Ascending aorta (tissue), 2 donors: ENCODE measurements around the gene LMTK2. TPM values are rescaled to one million over a fixed set of nuclear protein-coding genes. Genes with fewer than 3 reads are reported as not detected.

Experiments
- DNase-seq, 2 donors: peaks; one replicate each; pipeline ENCODE4 v3.0.0-alpha.2; 2019; ENCODE audit warnings: low spot score in 2 of 2
- H3K27ac ChIP-seq, 2 donors: fragments of 200-600 bp; sonication (generic); one replicate each; pipeline ENCODE4 v1.5.1; 2016 to 2017; ENCODE audit warnings: mild to moderate bottlenecking in 1 of 2
- H3K27me3 ChIP-seq: fragments of 200-600 bp; sonication (generic); one replicate; pipeline ENCODE4 v1.5.1; 2017
- H3K36me3 ChIP-seq, 2 donors: fragments of 200-600 bp; sonication (generic); one replicate each; pipeline ENCODE4 v1.5.1; 2016
- H3K4me1 ChIP-seq, 2 donors: fragments of 200-600 bp; sonication (generic); one replicate each; pipeline ENCODE4 v1.5.1; 2016 to 2017; ENCODE audit warnings: mild to moderate bottlenecking in 1 of 2
- H3K4me3 ChIP-seq, 2 donors: fragments of 200-600 bp; sonication (generic); one replicate each; pipeline ENCODE4 v1.5.1; 2016 to 2017; ENCODE audit warnings: mild to moderate bottlenecking in 1 of 2
- H3K9me3 ChIP-seq, 2 donors: fragments of 200-600 bp; sonication (generic); one replicate each; pipeline ENCODE4 v1.5.1; 2016
- intact Hi-C: fragments of 100-400 bp; cut with DNase I; formaldehyde crosslinking; loops from one replicate; pipeline ENCODE4 v1.15.1; 2023
- total RNA-seq: library from RNA; depleted of rRNA; stranded (reverse); fragments of >200 nt; gene quantifications from one replicate; pipeline ENCODE4 v1.1.0, GENCODE V29; 2016
- TF ChIP-seq, protein P1 (sequence below), 3 experiments: fragments of 200-600 bp in 2 of 3; fragments of 450-650 bp in 1 of 3; sonication (generic) in 2 of 3; IDR thresholded peaks; one replicate each; pipeline ENCODE4 v1.5.1; 2016 to 2019; ENCODE audit warnings: antibody characterized with exemption in 3 of 3, mild to moderate bottlenecking in 1 of 3, moderate library complexity in 1 of 3

The LMTK2 gene
- total RNA-seq, 1 donor from 2014 or later, result 11.8 TPM

- TF ChIP-seq, protein P1, sequence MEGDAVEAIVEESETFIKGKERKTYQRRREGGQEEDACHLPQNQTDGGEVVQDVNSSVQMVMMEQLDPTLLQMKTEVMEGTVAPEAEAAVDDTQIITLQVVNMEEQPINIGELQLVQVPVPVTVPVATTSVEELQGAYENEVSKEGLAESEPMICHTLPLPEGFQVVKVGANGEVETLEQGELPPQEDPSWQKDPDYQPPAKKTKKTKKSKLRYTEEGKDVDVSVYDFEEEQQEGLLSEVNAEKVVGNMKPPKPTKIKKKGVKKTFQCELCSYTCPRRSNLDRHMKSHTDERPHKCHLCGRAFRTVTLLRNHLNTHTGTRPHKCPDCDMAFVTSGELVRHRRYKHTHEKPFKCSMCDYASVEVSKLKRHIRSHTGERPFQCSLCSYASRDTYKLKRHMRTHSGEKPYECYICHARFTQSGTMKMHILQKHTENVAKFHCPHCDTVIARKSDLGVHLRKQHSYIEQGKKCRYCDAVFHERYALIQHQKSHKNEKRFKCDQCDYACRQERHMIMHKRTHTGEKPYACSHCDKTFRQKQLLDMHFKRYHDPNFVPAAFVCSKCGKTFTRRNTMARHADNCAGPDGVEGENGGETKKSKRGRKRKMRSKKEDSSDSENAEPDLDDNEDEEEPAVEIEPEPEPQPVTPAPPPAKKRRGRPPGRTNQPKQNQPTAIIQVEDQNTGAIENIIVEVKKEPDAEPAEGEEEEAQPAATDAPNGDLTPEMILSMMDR (IDR thresholded peaks at IDR 0.05), result no peak
- H3K4me3 ChIP-seq, result no peak overlapping the region
- DNase-seq, result no peak
- intact Hi-C loops, result no loop called here
- no peak overlapping the region for H3K27ac ChIP-seq
- H3K9me3 ChIP-seq, result no peaks in the 10 kb centered on the region
- no peaks in the 10 kb centered on the region for H3K27me3 ChIP-seq
- peaks cover 20 to 56% of the 10 kb centered on the region in 2 donors for H3K36me3 ChIP-seq
- H3K4me1 ChIP-seq, result no peaks in the 10 kb centered on the region
These were observed 127.9 kb downstream of the LMTK2 start for GRCh38 chr7:98234429-98235147.

DNA sequence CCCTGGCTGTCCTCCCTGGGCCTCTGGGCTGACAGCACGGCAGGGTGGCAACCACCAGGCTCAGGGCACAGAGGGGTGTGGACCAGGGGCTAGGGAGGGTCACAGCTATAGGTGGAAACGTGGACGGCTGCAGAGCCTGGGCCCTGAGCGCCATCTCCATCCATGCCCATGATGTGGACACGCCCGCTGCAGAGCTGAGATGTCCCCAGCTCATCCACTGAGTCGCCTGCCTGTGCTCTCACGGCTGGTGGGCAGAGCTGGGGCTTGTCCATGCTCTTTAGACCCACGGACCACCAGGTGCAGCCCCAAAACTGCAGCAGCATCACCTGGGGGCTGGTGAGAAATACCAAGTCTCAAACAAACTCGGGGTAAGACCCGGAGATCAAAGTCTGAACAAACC is 129.2 kb downstream of the LMTK2 start:
- DNase-seq, result no peak
- H3K36me3 ChIP-seq, result peaks cover 25 to 60% of the 10 kb centered on the region in 2 donors
- no peaks in the 10 kb centered on the region for H3K4me1 ChIP-seq
- H3K4me3 ChIP-seq, result no peak overlapping the region
- H3K27me3 ChIP-seq, result no peaks in the 10 kb centered on the region
- H3K9me3 ChIP-seq, result no peaks in the 10 kb centered on the region
- TF ChIP-seq, protein P1 (IDR thresholded peaks at IDR 0.05), result no peak
- intact Hi-C loops, result no loop called here
- H3K27ac ChIP-seq, result no peak overlapping the region

GRCh38 chr7:98236355-98237185 is 129.9 kb downstream of the LMTK2 start:
- TF ChIP-seq, protein P1 (IDR thresholded peaks at IDR 0.05), result no peak
- DNase-seq, result no peak
- H3K27me3 ChIP-seq, result no peaks in the 10 kb centered on the region
- H3K4me1 ChIP-seq, result no peaks in the 10 kb centered on the region
- H3K4me3 ChIP-seq, result no peak overlapping the region
- H3K36me3 ChIP-seq, result peaks cover 27 to 60% of the 10 kb centered on the region in 2 donors
- H3K27ac ChIP-seq, result no peak overlapping the region
- intact Hi-C loops, result no loop called here
- no peaks in the 10 kb centered on the region for H3K9me3 ChIP-seq

DNA sequence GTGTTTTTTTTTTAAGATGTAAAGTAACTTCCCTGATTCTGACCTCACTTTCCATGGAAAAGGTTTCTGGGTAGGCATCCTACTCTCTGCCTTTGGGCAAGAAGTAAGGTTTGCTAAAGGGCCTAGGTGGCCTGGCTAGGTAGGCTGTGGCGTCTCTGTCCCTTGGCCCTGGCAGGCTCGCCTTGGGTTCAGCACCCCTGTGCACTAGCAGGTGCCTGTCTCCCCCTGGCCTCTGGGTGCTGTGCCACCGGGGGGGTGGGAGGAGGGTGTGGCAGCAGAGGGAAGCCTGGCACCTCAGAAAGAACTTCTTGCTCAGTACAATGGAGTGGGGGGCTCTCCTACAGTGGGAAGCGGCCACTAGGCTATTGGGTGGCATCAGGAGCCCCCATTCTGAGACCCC is 131.4 kb downstream of the LMTK2 start:
- intact Hi-C loops, result no loop called here
- DNase-seq, result no peak
- no peak overlapping the region for H3K4me3 ChIP-seq
- no peaks in the 10 kb centered on the region for H3K4me1 ChIP-seq
- H3K27ac ChIP-seq, result no peak overlapping the region
- no peaks in the 10 kb centered on the region for H3K9me3 ChIP-seq
- no peaks in the 10 kb centered on the region for H3K27me3 ChIP-seq
- TF ChIP-seq, protein P1 (IDR thresholded peaks at IDR 0.05), result no peak
- peaks cover 32 to 53% of the 10 kb centered on the region in 2 donors for H3K36me3 ChIP-seq

GRCh38 chr7:98238976-98239375 is 132.3 kb downstream of the LMTK2 start:
- Histone ChIP-seq H3K27me3 (no peaks in the 10 kb centered on the region), H3K4me3 (no peak overlapping the region), H3K27ac (no peak overlapping the region), H3K9me3 (no peaks in the 10 kb centered on the region), H3K4me1 (no peaks in the 10 kb centered on the region), H3K36me3 (peaks cover 37 to 52% of the 10 kb centered on the region in 2 donors)
- intact Hi-C loops, result no loop called here
- TF ChIP-seq, protein P1 (IDR thresholded peaks at IDR 0.05), result no peak
- DNase-seq, result no peak
